GM18873 (cell line): Measurements from ENCODE around the gene TSPAN18.

Experiments
- ATAC-seq: cut with Tn5 transposase; IDR thresholded peaks from one replicate; pipeline ENCODE4 v1.9.1; 2021; ENCODE audit warnings: mild to moderate bottlenecking, moderate library complexity, moderate number of reproducible peaks; ENCODE audit not compliant: unreplicated experiment, low FRiP score

TSPAN18 gene

DNA sequence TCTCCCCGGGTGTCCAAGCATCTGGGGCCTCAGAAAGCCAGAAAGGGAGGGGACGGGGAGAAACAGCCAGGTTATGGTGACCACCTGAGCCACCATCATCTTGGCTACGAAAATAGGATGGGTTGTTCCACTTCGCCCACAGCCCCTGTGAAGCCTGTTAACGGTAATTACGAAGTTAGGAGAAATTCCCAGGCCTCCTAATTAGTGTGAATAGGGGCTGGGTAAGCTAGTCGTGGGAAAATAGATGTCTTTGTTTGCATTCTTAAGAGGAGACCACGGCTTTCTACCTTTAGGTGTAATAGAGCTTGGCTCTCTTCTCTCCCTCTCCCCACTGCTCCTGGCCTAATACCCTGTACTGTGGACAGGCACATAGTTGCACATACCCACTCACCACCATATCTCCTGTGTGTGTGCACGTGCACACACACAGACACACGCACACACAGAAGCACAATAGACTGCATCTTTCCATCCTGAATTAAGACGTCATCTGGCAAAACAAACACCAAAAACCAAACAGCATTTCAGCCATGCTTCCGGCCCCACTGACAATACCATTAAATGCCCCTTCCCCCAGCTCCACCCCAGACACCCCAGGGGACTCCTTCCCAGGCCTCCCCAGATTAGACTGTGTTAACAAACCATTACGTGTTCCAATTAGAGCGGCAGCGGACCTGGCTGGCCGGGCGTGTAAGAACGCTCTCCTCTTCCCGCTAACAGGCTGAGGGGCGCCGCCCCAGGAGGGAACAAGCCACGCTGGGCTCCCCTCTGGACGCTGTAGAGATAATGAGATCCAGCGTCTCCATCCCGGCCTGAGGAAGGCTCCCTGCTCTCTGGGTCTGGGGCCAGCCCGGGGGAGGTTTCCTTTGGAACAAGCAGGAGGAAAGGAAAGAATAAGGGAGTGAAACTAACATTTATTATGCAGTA, 151.1 kb downstream of the TSPAN18 start:
- no peak for ATAC-seq

- ATAC-seq = no peak
Observed at GRCh38 chr11:44878711-44879110, 151.9 kb downstream of the TSPAN18 start.

DNA sequence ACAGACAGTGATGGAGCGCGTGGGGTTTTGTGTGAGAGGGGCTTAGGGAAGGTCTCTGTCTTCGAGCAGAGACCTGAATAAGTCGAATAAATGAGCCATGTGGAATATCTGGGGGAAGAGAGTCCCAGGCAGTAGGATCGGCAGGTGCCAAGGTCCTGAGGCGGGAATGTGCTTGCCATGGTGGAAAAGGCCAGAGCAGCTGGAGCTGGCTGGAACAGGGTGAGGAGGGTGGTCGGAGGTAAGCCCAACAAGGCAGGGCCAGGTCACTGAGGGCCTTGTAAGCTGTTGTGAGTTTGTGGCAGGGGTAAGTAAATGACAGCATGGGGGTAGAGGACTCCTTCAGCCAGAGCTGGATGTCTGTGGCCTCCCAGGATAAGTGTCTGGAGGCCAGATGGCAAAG, 152.7 kb downstream of the TSPAN18 start:
- ATAC-seq = no peak

DNA sequence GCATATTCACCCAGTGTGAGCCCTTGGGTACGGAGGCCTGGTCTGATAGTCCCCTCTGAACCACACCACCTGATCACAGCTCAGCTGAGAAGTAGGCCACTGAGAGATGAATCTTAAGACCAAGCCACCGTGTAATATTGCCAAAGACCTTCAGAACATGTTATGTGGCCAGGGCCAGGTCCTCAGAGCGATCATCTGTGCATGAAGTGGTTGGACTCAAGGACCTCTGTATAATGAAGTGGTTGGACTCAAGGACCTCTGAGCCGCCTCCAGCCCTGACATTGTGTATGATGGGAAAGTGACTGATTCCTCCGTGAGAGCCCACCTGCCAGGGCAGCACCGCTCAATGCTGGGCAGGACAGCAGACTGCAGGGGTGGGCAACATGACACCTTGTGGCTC, 153.7 kb downstream of the TSPAN18 start:
- no peak for ATAC-seq

DNA sequence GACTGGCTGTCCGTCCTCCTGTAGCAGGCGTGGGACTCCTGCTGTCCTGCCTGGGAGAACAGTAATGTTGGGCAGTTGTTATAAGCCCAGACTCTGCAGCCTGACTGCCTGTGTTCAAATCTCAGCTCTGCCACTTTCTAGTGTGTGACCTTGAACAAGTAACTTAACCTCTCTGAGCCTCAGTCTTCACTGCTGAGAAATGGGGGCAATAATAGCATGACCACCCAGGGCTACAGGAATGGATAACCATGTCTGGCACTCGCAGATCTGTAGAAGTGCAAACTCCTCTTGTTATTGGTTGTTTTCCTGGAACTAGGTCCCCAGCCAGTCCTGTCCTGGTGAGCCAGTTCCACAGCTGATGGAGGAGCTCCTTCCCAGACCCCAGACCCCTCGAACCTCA, 154.2 kb downstream of the TSPAN18 start:
- no peak for ATAC-seq

GRCh38 chr11:44883277-44883676, 156.5 kb downstream of the TSPAN18 start:
- ATAC-seq = no peak

- no peak for ATAC-seq
Observed at GRCh38 chr11:44884056-44884455, 157.3 kb downstream of the TSPAN18 start.

DNA sequence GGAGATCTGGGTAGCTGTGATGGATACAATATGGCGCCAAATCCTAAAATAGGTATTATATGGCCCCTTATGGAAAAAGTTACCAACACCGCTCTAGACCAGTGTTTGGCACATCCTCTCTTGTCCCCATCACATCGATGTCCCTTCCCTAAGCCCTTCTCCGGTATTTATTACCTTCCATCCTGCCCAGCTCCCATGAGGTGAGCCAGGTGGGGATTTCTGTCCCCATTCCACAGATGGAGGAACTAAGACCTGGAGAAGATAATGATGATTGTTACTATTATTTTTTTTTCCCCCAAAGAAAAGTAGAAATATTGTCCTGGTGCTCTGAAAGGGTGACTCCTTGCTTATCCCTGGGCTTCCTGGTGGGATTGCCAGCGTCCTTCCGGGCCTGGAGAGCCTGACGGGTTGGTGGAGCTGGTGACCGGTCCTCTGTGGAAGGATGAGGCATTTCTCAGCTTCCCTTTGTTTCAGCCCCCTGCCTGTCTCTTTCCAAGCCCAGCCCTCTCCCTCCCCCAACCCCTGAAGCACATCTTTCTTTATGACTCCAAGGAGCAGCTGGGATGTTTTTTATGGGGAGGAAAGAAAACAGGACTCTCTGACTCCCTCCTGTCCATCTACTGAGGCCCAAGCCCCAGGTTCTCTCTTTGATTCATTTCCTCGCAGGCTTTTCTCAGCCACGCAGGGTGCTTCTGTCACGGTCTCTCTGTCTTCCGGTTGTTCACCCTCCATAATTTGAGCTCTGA, 158.5 kb downstream of the TSPAN18 start:
- no peak for ATAC-seq

DNA sequence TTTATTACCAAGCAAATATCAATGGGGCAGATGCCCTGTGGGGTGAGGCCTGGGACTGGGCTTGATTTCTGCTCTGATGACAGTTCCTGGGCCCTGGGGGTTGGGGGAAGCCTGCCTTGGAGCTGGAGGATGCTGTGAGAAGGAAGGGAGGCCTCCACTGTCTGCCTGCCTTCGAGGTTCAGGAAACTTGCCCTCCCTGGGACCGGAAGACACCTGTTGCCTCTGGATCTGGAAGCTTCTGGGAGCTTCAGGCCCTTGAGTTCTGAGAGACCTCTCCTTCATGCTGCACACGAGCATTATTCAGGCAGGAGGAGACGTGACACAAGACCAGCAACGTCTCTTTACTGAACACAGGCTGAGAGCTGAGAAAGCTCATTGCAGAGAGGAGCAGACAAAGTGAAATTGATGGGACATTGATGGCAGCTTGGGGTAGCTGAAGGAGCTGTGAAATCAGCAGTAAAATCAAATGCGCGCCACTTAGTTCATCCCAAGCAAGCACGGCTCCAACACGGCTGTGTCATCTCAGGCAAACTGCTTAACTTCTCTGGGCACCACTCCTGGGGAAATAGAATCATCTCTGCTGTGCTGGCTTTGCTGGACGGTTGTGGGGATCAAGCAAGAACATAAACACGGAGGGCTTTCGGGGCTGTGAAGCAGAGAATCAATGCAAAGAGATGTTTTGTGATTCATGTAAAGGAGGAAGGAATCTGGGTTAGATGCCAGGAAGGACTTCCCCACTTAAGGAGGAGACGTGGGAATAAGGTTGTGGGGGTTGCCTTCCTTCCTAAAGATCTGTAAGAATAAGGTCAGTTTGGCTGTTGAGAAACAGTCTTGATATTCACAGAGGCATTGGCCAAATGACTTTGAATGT, 159.4 kb downstream of the TSPAN18 start:
- no peak for ATAC-seq

DNA sequence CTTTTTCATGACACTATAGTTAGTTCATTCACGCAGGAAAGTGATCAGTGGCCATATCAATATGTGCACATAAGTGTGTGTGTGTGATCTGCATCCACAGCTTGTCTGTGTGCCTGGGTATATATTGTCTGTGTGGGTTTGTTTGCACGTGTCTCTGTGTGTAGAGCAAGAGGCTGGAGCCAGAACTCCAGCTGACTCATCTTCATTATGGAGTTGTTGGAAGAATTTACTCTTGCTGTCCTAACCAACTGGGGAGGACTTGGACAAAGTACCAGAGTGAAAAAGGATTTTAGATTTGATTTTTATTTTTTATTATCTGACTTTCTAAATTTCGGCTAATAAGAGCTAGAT, 160.0 kb downstream of the TSPAN18 start:
- ATAC-seq = no peak

- no peak for ATAC-seq
Observed at GRCh38 chr11:44887636-44888035, 160.9 kb downstream of the TSPAN18 start.

DNA sequence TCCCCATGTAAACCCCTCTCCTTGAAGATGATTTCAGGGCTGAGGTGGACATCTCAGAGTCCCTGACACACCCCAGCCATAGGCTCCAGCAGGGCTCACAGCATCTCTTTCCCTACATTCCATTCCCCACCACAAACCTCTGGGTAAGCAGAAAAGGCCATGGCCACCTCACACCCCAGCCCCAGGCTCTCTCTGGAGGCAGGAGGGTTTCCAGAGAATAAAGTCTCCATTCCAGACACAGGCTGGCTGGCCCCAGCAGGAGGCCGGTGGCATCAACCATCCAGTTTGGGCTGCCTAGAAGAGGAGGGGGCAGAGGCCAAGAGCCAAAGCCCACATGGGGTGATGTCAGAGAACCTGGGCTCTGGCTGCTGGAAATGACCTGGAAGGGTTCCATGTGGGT, 162.5 kb downstream of the TSPAN18 start:
- ATAC-seq = no peak

DNA sequence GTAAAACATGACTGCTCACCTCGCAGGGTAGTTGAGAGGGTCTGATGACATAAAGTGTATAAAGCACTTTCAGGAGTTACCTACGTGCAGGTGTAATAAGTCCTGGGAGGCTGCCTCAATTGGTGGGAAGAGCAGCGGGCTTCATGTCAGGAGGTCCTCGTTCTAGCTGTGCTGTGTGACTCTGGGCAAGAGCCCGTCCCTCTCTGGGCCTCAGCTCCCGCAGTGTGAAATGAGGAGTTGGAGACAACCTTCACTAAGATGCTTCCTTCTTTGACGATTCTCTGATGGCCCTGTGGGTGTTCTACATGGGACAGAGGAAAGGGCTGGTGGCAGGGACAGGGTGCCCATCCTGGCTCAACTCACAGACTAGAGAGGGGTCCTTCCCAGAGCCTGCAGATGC, 166.1 kb downstream of the TSPAN18 start:
- ATAC-seq = no peak

DNA sequence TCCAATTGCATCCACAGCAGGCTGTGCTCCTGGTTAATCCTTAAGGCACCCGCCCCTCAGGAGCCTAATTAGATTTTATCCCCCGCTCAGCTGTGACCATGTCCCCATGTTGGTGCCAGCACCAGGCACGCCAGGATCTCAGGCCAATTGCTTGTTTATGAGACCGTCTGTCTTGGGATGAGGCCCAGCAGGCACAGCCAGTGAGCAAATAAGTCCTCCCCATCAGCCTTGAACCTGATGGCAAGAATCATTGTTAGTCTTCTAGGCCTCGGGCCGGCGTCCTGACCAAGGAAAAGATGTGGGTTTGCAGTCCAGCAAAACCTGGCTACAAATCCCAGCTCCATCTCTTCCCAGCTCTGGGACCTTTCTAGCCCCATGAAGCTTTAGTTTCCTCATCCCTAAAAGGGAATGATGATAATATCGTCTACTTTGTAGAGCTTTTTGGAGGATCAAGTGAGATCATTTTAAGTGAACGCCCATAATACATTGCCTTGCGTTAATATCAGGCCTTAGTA, 166.6 kb downstream of the TSPAN18 start:
- no peak for ATAC-seq

- no peak for ATAC-seq
Observed at GRCh38 chr11:44893846-44894617, 167.3 kb downstream of the TSPAN18 start.

- ATAC-seq = no peak
Observed at GRCh38 chr11:44899959-44900358, 173.2 kb downstream of the TSPAN18 start.

- ATAC-seq = no peak
Observed at GRCh38 chr11:44901120-44901633, 174.4 kb downstream of the TSPAN18 start.

DNA sequence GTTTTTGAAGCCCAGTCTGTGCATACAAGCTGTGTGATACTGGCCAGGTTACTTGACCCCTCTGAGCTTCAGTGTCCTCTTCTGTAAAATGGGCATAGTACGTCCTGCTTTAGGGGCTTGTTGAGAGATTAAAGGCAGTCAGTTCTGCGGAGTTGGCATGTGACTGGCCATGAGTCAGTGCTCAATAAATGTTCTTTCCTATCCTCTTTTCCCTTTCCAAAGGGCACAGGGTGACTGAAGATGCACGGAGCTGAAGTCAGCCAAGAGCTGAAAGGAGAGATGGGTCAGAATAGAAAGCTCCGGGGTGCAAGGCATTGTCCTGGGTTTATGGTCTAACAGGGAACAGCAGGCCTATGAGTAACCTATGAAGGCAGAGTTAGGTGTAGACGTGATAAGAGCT, 175.0 kb downstream of the TSPAN18 start:
- ATAC-seq = no peak

GRCh38 chr11:44903035-44903434, 176.3 kb downstream of the TSPAN18 start:
- no peak for ATAC-seq

DNA sequence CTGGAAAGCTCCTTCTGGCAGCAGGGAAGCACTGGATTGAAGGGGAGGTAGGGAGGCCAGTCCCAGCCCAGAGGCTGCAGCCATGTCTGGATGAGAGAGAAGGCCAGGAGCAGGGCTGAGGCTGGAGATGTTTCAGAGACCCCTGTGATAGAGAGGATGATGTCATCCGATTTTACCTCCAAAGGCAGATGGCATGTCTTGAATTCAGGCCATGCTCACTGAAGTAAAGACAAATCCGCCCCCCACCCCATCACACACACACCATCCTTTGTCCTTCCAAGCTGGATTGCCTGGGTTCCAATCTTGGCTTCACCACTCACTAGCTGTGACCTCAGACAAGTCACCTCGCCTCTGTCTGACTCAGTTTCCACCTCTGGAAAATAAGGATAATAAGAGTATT, 176.8 kb downstream of the TSPAN18 start:
- ATAC-seq = no peak
